SU-DHL-6 (cell line): ENCODE data around the gene CPLANE2.
A peak's percentile ranks its signal among the peaks of the same experiment; 100 is the strongest.

Experiments
- H2AFZ ChIP-seq: fragments of 200-600 bp; sonication (generic); 2 replicates; pipeline ENCODE4 v1.6.1; 2014; ENCODE audit warnings: low read depth, mild to moderate bottlenecking, moderate library complexity, mixed read lengths, antibody characterized with exemption, low read length; ENCODE audit not compliant: severe bottlenecking
- H3F3A ChIP-seq: fragments of 200-600 bp; shearing (Covaris generic); 2 replicates; pipeline ENCODE4 v1.6.0; 2016; ENCODE audit warnings: antibody characterized with exemption, mild to moderate bottlenecking; ENCODE audit not compliant: insufficient read depth
- H3K27ac ChIP-seq: fragments of 200-600 bp; sonication (generic); 2 replicates; pipeline ENCODE4 v1.5.1; 2016; ENCODE audit warnings: low read depth, mild to moderate bottlenecking, low read length, moderate library complexity, mixed read lengths
- H3K27me3 ChIP-seq: fragments of 200-600 bp; sonication (generic), shearing (Covaris generic); 2 replicates; pipeline ENCODE4 v1.6.0; 2014; ENCODE audit warnings: mild to moderate bottlenecking, low read length
- H3K36me3 ChIP-seq: fragments of 200-600 bp; sonication (generic); 2 replicates; pipeline ENCODE4 v1.6.1; 2014; ENCODE audit warnings: mild to moderate bottlenecking, low read length, mixed read lengths
- H3K4me2 ChIP-seq: fragments of 300-600, 200-600 bp; shearing (Covaris generic), sonication (generic); 2 replicates; pipeline ENCODE4 v1.6.0; 2014; ENCODE audit warnings: low read length, low read depth, mild to moderate bottlenecking; ENCODE audit not compliant: poor library complexity, severe bottlenecking
- H3K4me3 ChIP-seq: fragments of 200-600 bp; sonication (generic); 2 replicates; pipeline ENCODE4 v1.5.1; 2014; ENCODE audit warnings: antibody characterized with exemption, low read length, mild to moderate bottlenecking, mixed read lengths; ENCODE audit not compliant: insufficient read depth, poor library complexity, severe bottlenecking
- H3K79me2 ChIP-seq: fragments of 200-600 bp; sonication (generic); 2 replicates; pipeline ENCODE4 v1.6.1; 2014; ENCODE audit warnings: mild to moderate bottlenecking, low read length, moderate library complexity; ENCODE audit not compliant: insufficient read depth
- H3K9ac ChIP-seq: fragments of 200-600 bp; sonication (generic); 2 replicates; pipeline ENCODE4 v1.7.0; 2014; ENCODE audit warnings: mild to moderate bottlenecking, low read length
- H3K9me2 ChIP-seq: fragments of 200-600 bp; sonication (generic); replicated peaks from 2 replicates; pipeline ENCODE4 v1.6.1; 2014; ENCODE audit warnings: low read length; ENCODE audit not compliant: insufficient read depth
- H3K9me3 ChIP-seq: fragments of 200-600 bp; sonication (generic); 2 replicates; pipeline ENCODE4 v1.6.1; 2014; ENCODE audit warnings: low read length, mixed read lengths; ENCODE audit not compliant: insufficient read depth
- H4K20me1 ChIP-seq: fragments of 200-600 bp; sonication (generic); 2 replicates; pipeline ENCODE4 v1.6.1; 2014; ENCODE audit warnings: low read depth, mild to moderate bottlenecking, antibody characterized with exemption, low read length, moderate library complexity, mixed read lengths
- CTCF ChIP-seq: fragments of 200-600 bp; sonication (generic); IDR thresholded peaks from one replicate; pipeline ENCODE4 v1.5.1; 2017; ENCODE audit warnings: antibody characterized with exemption, mild to moderate bottlenecking, low read length, moderate library complexity; ENCODE audit not compliant: insufficient read depth, poor library complexity, severe bottlenecking
- EZH2phosphoT487 ChIP-seq: fragments of 200-600 bp; sonication (generic), shearing (Covaris generic); conservative IDR thresholded peaks from 2 replicates; pipeline ENCODE4 v1.6.1; 2018; ENCODE audit warnings: mild to moderate bottlenecking, antibody characterized with exemption, low read length, moderate library complexity, mixed read lengths

CPLANE2 gene

DNA sequence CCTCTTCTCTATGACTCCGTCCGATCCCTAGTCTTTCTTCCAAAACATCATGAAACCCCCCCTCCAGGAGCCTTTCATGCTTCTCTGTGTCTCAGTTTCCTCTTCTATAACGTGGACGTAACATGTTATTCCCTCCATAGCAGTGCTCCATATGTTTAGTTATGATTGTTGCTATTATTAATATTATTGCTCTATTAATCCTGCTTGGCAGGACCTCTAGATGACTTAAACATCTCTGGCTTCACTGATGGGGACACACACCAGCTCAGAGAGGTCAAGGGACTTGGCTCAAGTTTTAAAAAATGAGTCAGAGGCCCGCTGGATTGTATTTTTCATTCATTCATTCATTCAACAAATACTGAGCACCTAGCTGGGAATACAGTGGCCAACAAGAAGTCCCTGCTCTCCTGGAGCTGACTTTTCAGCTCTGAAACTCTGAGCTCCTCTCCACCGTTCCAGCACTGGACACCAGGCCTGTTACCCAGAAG lies 404 bp upstream of the CPLANE2 start:
- Histone ChIP-seq H3F3A (peaks cover 3% of the 10 kb centered on the region; the same call in 1 of the 2 replicates), H3K9me2 (no peaks in the 10 kb centered on the region), H3K27ac (0 out of 2 replicates have a peak overlapping the region, but pooled peaks have one; percentile 23), H3K27me3 (no peaks in the 10 kb centered on the region), H3K4me3 (peak overlapping the region; percentile 62), H2AFZ (peak overlapping the region; percentile 97), H4K20me1 (no peaks in the 10 kb centered on the region), H3K9ac (peak overlapping the region; percentile 61), H3K79me2 (no peaks in the 10 kb centered on the region), H3K4me2 (peak overlapping the region; percentile 93), H3K36me3 (no peaks in the 10 kb centered on the region), H3K9me3 (no peaks in the 10 kb centered on the region)
- TF ChIP-seq CTCF = no peak
- TF ChIP-seq EZH2phosphoT487 = no peak

DNA sequence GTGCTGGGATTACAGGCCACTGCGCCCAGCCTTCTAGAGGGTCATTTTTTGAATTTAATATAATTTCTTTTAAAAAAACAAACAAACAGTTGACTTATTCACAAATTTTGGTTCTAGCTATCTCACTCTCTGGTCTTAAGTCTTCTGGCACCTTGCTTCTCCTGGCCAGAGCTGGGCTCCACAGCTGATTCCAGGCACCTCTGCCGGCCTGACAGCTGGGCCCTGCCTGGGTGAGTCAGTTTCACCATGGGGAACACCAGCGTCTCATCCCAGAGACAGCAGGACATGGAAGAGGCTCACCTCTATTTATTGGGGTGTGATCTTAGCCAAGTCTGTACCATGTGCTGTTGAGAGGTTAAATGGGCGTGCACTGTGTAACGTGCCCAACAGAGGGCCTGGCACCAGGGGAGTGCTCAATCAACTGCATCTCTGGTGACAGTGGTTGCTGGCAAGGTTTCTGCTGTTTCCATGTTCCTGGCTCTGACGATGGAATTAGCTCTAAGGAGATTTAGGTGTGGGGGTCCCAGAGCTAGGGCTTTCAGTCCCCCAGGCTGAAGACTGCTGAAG lies 956 bp downstream of the CPLANE2 start:
- Histone ChIP-seq H3K4me3 (peak overlapping the region; percentile 62), H3K9ac (peak overlapping the region; percentile 61), H3K27me3 (no peaks in the 10 kb centered on the region), H3K36me3 (no peaks in the 10 kb centered on the region), H3F3A (peaks cover 3% of the 10 kb centered on the region; the same call in 1 of the 2 replicates), H3K4me2 (peak overlapping the region; percentile 93), H3K79me2 (no peaks in the 10 kb centered on the region), H4K20me1 (no peaks in the 10 kb centered on the region), H2AFZ (peak overlapping the region; percentile 65), H3K9me3 (no peaks in the 10 kb centered on the region), H3K27ac (peak overlapping the region; percentile 7; the same call in 1 of the 2 replicates), H3K9me2 (no peaks in the 10 kb centered on the region)
- no peak for TF ChIP-seq EZH2phosphoT487
- peak; percentile 32 for TF ChIP-seq CTCF

DNA sequence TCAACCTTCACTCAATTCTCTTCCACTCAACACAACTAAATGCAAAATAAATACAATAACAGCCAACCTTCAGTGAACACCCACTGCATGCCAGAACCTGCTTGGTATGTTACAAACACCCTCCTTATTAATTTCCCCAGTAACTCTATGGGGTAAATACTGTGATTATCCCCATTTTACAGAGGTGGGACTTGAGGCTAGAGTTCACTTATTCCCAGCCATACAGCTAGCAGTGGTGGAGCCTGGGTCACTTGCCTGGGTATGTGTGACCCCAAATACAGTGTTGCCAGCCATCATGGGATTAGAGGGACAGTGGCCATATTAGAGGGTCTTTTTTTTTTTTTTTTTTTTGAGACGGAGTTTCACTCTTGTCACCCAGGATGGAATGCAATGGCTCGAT lies 1.6 kb downstream of the CPLANE2 start:
- no peak overlapping the region for H3K27ac ChIP-seq

More for the DNA sequence above, 1.6 kb downstream of the CPLANE2 start:
- no peaks in the 10 kb centered on the region for H3K27me3 ChIP-seq
- no peak overlapping the region for H3K9ac ChIP-seq
- H3K36me3 ChIP-seq = no peaks in the 10 kb centered on the region
- peaks cover 3% of the 10 kb centered on the region; the same call in 1 of the 2 replicates for H3F3A ChIP-seq
- H2AFZ ChIP-seq = no peak overlapping the region
- H3K4me2 ChIP-seq = no peak overlapping the region
- no peaks in the 10 kb centered on the region for H3K79me2 ChIP-seq
- no peaks in the 10 kb centered on the region for H4K20me1 ChIP-seq
- H3K9me2 ChIP-seq = no peaks in the 10 kb centered on the region
- no peaks in the 10 kb centered on the region for H3K9me3 ChIP-seq
- TF ChIP-seq CTCF (no peak), EZH2phosphoT487 (no peak)
- no peak overlapping the region for H3K4me3 ChIP-seq
